Activated naive CD4-positive, alpha-beta T cell (primary cell): ENCODE results near the gene CAMK2B.

ENCODE experiments used
- DNase-seq, 4 experiments: peaks; one replicate each; lab custom pipeline; 2025; lab: John Stamatoyannopoulos, UW

The CAMK2B gene

DNA sequence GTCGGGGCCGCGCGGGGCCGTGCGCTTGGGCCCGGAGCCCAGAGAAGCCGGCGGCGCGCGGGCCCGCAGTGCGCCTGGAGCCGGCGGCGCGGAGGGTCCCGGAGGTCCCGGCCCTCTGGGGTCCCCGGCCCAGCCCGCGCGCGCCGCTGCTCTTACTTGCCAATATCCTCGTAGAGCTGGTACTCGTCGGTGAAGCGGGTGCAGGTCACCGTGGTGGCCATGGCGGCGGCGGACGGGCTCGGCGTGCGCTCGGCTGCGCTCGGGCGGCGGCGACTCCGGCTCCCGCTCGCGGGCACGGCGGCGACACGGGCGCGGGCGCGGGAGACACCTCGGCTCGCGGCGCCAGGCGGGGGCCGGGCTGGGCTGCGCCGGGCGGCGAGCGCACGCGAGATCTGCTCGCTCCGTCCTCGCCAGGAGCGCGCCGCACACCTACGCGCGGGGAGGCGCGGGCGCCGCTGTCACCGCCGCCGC lies at the start of gene CAMK2B:
CAMK2B (minus strand) TSS at position 394 of the 471 bp plus-strand sequence; CDS start at position 221, 173 bp downstream.
- DNase-seq, result no peak

DNA sequence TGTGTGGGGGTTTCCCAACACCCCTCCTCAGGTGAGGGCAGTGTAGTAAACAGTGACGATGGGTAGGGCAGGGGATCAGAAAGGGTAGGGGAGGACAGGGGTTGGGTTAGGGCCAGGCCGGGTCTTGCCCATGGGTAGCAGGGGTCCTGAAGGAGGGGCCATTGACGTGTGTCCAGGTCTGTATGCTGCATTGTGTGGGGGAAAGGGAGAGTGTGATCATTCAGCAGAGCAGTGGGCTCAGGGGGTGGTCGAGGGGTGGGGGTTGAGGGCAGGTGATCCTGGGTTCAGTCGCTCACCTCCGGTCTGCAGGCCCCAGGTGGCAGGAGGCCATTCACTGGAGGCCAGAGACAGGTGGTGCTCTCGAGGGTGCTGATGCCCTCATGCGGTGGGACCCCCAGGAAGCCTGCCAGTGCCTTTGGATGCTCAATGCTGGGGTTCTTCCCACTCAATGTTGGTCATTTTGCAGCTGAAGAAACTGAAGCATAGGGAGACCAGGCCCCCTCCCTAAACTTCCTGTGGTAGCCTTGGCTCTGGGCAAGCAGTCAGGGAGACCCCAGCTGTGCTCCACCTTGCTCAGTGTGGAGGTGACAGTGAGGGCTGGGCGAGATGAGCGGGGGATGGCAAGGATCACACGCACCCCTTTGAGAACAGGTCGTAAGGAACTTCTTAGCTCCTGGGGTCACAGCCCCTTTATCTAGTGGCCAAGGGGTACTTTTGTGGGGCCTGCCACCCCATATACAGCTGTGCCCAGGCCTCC lies 48.8 kb upstream of the CAMK2B start:
- DNase-seq, result no peak

DNA sequence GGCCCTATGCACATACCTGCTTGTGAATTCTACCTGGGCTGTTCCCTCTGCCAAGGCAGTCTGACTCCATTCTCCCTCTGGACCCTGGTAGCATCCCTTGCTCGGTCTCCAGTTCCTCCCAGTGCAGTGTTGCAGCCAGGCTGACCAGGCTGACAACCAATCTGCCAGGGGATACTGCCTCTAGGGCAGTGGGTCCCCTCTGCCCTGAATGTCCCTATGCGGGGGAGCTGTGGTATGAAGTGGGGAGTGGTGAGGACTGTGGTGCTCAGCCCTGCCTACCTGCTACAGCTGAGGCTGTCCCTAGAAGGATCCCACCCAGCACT lies 48.0 kb upstream of the CAMK2B start:
- no peak for DNase-seq

DNA sequence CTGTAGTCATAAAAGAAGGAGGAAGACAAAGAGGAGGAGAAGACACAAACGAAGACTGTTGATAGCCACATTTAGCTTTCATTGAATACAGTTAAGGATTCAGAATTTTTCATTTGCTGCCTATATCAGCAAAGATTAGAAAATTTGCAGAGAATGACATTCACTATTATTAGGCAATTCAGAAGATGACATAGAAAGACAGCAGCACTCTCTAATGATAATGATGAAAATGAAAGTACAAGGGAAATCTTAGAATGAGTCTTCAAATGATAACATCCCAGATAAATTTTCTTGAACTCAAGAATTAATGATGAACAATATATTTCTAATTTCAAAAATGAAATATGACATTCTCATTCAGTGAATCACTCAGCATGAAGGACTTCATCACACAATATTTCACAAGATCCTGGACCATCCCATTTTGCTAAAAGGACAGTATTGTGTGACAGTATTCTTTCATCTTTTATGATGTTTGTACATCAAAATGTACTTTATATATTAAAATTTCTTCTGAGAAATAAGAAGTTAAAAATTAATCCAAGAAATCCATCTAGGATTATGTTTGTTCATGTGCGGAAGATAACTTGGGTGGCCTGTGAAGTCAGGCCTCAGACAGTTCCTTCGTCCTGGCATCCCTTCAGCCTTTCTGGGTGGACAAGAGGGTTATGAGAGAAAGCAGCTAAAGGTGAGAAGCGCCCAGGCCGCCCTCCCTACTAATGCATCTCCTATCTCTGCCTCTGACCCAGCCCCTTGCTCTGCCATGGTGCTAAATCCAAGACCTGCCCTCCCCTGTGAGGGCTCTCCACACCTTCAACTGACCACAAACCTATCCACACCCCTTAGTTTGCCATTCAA lies 47.4 kb upstream of the CAMK2B start:
- no peak for DNase-seq

GRCh38 chr7:44368885-44369284 lies 43.5 kb upstream of the CAMK2B start:
- DNase-seq, result no peak

DNA sequence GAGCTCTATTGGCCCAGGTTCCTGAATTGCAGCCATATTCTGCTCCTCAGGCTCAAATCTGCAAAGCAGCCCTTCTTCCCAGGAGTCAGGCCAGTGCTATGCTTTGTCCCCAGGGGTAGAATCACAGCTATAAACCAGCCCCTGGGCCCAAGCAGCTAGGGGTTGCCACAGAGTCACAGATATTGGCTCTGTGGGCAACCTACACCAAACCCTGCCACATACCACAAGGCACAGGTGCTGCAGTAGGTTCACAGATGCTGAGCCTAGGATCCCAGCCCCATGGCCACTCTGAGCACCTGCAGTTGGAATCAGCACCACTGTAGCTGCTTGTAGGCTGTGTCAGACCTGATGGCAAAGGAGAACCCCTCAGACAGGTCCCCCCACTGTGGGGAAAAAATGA lies 43.1 kb upstream of the CAMK2B start:
- DNase-seq, result no peak

GRCh38 chr7:44367475-44368043 lies 42.2 kb upstream of the CAMK2B start:
- no peak for DNase-seq

GRCh38 chr7:44366986-44367385 lies 41.6 kb upstream of the CAMK2B start:
- no peak for DNase-seq

- no peak for DNase-seq
Measured at GRCh38 chr7:44353668-44354067, 28.3 kb upstream of the CAMK2B start.

GRCh38 chr7:44348851-44349781 lies 23.7 kb upstream of the CAMK2B start:
- DNase-seq, result no peak

- DNase-seq, result no peak
Measured at GRCh38 chr7:44348300-44348699, 22.9 kb upstream of the CAMK2B start.

- DNase-seq, result no peak
Measured at GRCh38 chr7:44347546-44348114, 22.2 kb upstream of the CAMK2B start.

DNA sequence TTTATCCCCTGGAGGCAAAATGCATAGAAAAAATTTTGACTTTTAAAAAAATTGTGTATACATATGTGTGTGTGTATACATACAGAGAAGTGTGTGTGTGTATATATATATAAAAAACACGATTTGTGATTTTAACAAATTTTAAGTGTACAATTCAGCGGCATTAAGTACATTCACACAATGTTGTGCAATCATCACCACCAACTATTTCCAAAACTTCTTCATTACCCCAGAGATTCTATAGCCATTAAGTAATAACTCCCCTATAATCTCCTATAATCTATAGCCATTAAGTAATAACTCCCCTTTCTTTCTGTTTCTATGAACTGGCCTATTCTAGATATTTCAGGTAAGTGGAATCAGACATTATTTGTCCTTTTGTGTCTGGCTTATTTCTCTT lies 20.7 kb upstream of the CAMK2B start:
- no peak for DNase-seq

DNA sequence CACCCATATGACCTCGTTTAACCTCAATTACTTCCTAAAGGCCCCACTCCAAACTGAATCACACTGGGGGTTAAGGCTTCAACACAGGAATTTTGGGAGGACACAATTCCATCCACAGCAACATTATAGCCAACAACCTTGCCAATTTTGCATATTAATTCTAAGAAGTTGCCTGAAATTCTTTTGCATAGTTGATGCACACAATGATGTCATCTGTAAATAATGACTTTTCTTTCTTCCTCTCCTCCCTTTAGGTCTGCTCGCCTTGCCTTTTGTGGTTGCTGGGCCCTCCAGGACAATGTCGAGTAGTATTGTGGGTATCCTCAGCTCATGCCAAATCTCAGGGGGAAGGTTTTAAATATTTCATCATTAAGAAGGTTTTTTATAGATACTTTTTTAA lies 16.0 kb upstream of the CAMK2B start:
- DNase-seq, result no peak

DNA sequence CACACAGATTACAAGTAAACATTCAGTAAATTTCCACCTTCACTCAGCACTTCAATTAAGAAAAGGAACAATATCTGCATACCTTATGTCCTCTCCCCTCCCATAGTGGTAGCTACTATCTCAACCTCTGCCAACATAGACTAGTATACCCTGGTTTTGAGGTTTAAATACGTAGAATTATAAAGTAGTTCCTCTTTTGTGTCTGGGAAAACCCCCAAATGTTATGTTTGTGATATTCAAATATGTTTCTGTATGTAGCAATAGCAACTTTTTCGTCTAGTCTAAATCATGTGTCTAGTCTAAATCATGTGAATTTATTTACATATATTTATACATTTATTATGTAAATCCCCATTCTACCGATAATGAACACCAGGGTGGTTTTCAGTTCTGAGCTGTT lies 13.2 kb upstream of the CAMK2B start:
- no peak for DNase-seq

GRCh38 chr7:44336491-44336890 lies 11.1 kb upstream of the CAMK2B start:
- DNase-seq, result no peak

- no peak for DNase-seq
Measured at GRCh38 chr7:44335184-44335583, 9.8 kb upstream of the CAMK2B start.

- DNase-seq, result no peak
Measured at GRCh38 chr7:44334734-44335097, 9.3 kb upstream of the CAMK2B start.

- DNase-seq, result no peak
Measured at GRCh38 chr7:44333911-44334733, 8.7 kb upstream of the CAMK2B start.

DNA sequence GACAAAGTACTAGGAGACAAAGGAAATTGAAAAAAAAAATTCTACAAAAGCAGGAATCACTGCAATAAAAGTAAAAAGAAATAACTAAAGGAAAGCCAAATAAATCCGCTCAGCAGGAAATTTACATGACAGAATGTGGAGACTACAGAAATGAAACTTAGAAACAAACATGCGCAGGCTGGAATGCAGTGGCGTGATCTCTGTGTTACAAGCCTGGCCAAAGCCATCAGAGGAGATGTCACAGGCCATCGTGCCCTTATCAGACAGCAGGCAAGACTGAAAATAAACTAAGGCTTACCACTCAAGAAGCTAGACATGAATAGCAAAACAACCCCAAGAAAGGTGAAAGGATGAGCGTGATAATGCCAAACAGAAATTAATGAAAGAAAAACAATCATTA lies 6.3 kb upstream of the CAMK2B start:
- DNase-seq, result no peak

DNA sequence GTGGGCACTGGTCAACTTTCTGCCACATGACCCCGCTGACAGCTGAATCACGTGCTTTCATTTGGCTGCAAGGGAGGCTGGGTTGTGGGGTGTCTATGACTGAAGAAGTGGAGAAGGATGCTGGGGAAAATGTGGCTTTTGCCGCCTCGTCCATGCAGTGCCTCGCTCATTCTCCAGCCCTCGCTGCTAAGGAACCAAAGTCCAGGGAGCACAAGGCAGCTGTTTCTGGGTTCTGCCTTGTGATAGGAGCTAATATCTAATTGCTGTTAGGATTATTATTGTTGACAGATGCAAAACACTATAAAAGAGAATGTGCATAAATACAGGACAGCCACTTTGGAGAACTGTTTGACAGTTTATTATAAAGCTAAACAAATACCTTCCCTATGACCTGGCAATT lies 4.9 kb upstream of the CAMK2B start:
- no peak for DNase-seq
